ENCODE results near the gene PTPRG.

The PTPRG gene

GRCh38 chr3:62289922-62290321, 728.6 kb downstream of the PTPRG start:
- Histone ChIP-seq H3K4me3 (ENCODE audit: low read depth, low read length) (no peak overlapping the region), H3K27ac (ENCODE audit: low read depth, low read length) (no peak overlapping the region), H3K4me1 (ENCODE audit: control insufficient read depth, insufficient read depth, low read length) (peaks cover 5% of the 10 kb centered on the region; the same call in 1 of the 2 replicates), H3K36me3 (ENCODE audit: control insufficient read depth, insufficient read depth, low read length) (peaks cover 33% of the 10 kb centered on the region), H3K27me3 (ENCODE audit: control insufficient read depth, insufficient read depth, low read length) (no peaks in the 10 kb centered on the region), H3K9ac (ENCODE audit: low read length) (no peak overlapping the region), H3K9me3 (ENCODE audit: control insufficient read depth, insufficient read depth, low read depth, low read length) (no peaks in the 10 kb centered on the region)

GRCh38 chr3:62293051-62293780, 731.8 kb downstream of the PTPRG start:
- Histone ChIP-seq H3K9ac (ENCODE audit: low read length) (no peak overlapping the region), H3K4me3 (ENCODE audit: low read depth, low read length) (no peak overlapping the region), H3K9me3 (ENCODE audit: control insufficient read depth, insufficient read depth, low read depth, low read length) (no peaks in the 10 kb centered on the region), H3K4me1 (ENCODE audit: control insufficient read depth, insufficient read depth, low read length) (no peaks in the 10 kb centered on the region), H3K27me3 (ENCODE audit: control insufficient read depth, insufficient read depth, low read length) (no peaks in the 10 kb centered on the region), H3K27ac (ENCODE audit: low read depth, low read length) (no peak overlapping the region), H3K36me3 (ENCODE audit: control insufficient read depth, insufficient read depth, low read length) (peaks cover 31% of the 10 kb centered on the region)

DNA sequence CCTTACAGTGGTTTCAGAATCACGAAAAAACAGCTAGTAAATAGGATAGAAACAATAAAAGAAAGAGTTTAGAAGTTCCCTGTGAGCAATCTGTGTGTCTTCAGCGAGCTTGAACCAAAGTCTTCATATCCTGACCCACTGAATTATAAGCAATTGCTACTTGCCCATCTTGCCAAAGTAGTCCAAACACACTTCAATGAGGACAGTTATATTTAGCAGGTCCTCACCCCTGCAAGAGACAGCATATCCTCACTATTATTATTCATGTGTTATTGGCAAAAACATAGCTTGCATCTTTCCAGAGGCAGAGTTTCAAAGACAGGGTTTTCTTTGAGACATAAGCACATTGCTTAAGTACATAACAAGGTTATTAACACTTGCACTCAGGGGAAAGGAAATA, 734.2 kb downstream of the PTPRG start:
- Histone ChIP-seq H3K9ac (ENCODE audit: low read length) (no peak overlapping the region), H3K27ac (ENCODE audit: low read depth, low read length) (no peak overlapping the region), H3K4me1 (ENCODE audit: control insufficient read depth, insufficient read depth, low read length) (no peaks in the 10 kb centered on the region), H3K9me3 (ENCODE audit: control insufficient read depth, insufficient read depth, low read depth, low read length) (no peaks in the 10 kb centered on the region), H3K36me3 (ENCODE audit: control insufficient read depth, insufficient read depth, low read length) (peaks cover 24% of the 10 kb centered on the region), H3K4me3 (ENCODE audit: low read depth, low read length) (no peak overlapping the region), H3K27me3 (ENCODE audit: control insufficient read depth, insufficient read depth, low read length) (no peaks in the 10 kb centered on the region)

DNA sequence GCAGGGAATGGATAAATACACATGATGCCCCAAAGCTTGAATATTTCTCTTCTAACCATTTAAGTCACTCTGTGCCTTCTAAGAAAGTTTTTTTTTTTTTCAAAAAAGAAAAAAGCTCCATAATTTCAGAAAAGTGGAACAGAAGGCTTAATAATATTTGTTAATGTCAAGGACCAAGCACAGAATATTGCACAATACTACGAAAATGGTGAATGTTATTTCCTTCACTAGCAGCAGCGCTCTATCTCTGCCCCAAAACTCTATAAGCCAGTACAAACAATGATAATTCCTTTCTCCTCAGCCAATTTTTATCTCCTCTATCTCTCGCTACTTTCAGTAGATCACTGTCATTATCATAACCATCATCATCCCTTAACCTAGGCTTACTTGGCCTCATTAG, 739.2 kb downstream of the PTPRG start:
- H3K9me3 ChIP-seq (ENCODE audit: control insufficient read depth, insufficient read depth, low read depth, low read length): no peaks in the 10 kb centered on the region
- no peaks in the 10 kb centered on the region for H3K4me1 ChIP-seq (ENCODE audit: control insufficient read depth, insufficient read depth, low read length)
- H3K36me3 ChIP-seq (ENCODE audit: control insufficient read depth, insufficient read depth, low read length): peaks cover 3% of the 10 kb centered on the region
- H3K9ac ChIP-seq (ENCODE audit: low read length): no peak overlapping the region
- no peak overlapping the region for H3K4me3 ChIP-seq (ENCODE audit: low read depth, low read length)
- no peak overlapping the region for H3K27ac ChIP-seq (ENCODE audit: low read depth, low read length)
- no peaks in the 10 kb centered on the region for H3K27me3 ChIP-seq (ENCODE audit: control insufficient read depth, insufficient read depth, low read length)

GRCh38 chr3:62312201-62312600, 750.8 kb downstream of the PTPRG start:
- Histone ChIP-seq H3K27ac (ENCODE audit: low read depth, low read length) (no peak overlapping the region), H3K36me3 (ENCODE audit: control insufficient read depth, insufficient read depth, low read length) (no peaks in the 10 kb centered on the region), H3K4me3 (ENCODE audit: low read depth, low read length) (no peak overlapping the region), H3K9me3 (ENCODE audit: control insufficient read depth, insufficient read depth, low read depth, low read length) (no peaks in the 10 kb centered on the region), H3K4me1 (ENCODE audit: control insufficient read depth, insufficient read depth, low read length) (no peaks in the 10 kb centered on the region), H3K9ac (ENCODE audit: low read length) (no peak overlapping the region), H3K27me3 (ENCODE audit: control insufficient read depth, insufficient read depth, low read length) (no peaks in the 10 kb centered on the region)

DNA sequence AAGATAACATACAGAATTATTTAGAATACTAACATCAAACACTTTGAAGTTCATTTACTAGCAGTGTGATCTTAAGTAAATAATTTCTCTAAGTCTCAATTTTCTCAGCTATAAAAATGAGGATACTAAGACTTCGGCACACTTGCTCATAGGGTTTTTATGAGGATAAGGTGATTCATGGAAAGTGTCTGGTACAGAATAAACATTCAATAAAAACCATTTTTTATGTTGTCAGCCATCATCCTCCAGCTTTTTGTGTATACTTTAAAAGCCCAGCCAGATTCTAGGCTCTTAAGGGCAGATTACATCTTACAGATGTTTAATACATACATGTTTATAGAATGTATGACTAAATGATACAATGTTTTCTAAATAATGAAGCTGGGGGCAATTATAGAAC, 755.2 kb downstream of the PTPRG start:
- no peaks in the 10 kb centered on the region for H3K27me3 ChIP-seq (ENCODE audit: control insufficient read depth, insufficient read depth, low read length)
- H3K9ac ChIP-seq (ENCODE audit: low read length): no peak overlapping the region
- no peaks in the 10 kb centered on the region for H3K4me1 ChIP-seq (ENCODE audit: control insufficient read depth, insufficient read depth, low read length)
- peaks cover 7% of the 10 kb centered on the region for H3K9me3 ChIP-seq (ENCODE audit: control insufficient read depth, insufficient read depth, low read depth, low read length)
- 0 out of 2 replicates have a peak, but pooled peaks cover 4% of the 10 kb centered on the region for H3K36me3 ChIP-seq (ENCODE audit: control insufficient read depth, insufficient read depth, low read length)
- no peak overlapping the region for H3K4me3 ChIP-seq (ENCODE audit: low read depth, low read length)
- no peak overlapping the region for H3K27ac ChIP-seq (ENCODE audit: low read depth, low read length)

GRCh38 chr3:62318365-62318751, 757.0 kb downstream of the PTPRG start:
- Histone ChIP-seq H3K4me1 (ENCODE audit: control insufficient read depth, insufficient read depth, low read length) (no peaks in the 10 kb centered on the region), H3K9me3 (ENCODE audit: control insufficient read depth, insufficient read depth, low read depth, low read length) (peaks cover 7% of the 10 kb centered on the region), H3K27me3 (ENCODE audit: control insufficient read depth, insufficient read depth, low read length) (no peaks in the 10 kb centered on the region), H3K4me3 (ENCODE audit: low read depth, low read length) (peak overlapping the region; percentile 82), H3K27ac (ENCODE audit: low read depth, low read length) (peak overlapping the region; percentile 26; the same call in 1 of the 2 replicates), H3K9ac (ENCODE audit: low read length) (peak overlapping the region; percentile 79), H3K36me3 (ENCODE audit: control insufficient read depth, insufficient read depth, low read length) (0 out of 2 replicates have a peak, but pooled peaks cover 4% of the 10 kb centered on the region)

DNA sequence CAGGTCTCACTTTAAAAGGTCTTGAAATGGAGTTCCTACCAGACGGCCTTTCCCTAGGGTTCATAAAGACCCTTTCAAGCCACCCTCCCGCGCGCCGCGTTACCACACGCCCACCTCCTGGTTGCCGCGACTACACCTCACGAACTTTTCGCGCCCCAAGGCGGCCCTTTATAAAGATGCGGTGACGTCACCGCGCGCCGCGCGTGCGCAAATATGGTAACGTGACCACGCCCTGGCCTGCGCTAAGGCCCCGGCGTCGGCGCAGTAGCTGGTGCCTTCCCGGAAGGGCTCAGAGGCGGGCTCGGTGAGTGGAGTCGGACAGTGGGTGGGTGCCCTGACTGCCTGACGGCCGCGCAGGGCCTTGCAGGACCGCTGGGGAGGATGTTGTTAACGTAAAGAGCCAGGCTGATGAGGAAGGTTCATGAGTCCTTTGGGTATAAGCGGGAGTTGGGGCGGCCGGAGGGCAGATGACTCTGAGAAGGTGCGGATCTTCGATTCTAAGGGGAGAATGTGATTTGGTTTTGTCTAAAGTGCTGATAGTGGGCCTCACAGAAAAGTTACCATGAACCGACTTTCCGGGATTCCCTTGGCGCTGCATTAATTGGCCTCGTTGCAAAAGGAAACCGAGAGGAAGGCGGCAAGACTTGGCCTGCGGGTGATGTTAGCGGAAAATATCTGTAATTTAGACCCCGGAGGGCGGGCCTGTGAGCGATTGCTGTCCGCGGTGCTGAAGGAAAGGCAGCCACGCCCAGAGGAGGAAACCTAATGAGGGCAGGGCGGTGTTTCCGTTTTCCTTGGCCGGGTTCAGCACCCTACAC, 757.6 kb downstream of the PTPRG start:
- Histone ChIP-seq H3K27ac (ENCODE audit: low read depth, low read length) (peak overlapping the region; percentile 26; the same call in 1 of the 2 replicates), H3K4me3 (ENCODE audit: low read depth, low read length) (peak overlapping the region; percentile 82)

GRCh38 chr3:62319570-62320243, 758.3 kb downstream of the PTPRG start:
- peaks cover 7% of the 10 kb centered on the region for H3K9me3 ChIP-seq (ENCODE audit: control insufficient read depth, insufficient read depth, low read depth, low read length)
- 0 out of 2 replicates have a peak, but pooled peaks cover 4% of the 10 kb centered on the region for H3K36me3 ChIP-seq (ENCODE audit: control insufficient read depth, insufficient read depth, low read length)
- H3K4me3 ChIP-seq (ENCODE audit: low read depth, low read length): peak overlapping the region; percentile 82
- no peak overlapping the region for H3K9ac ChIP-seq (ENCODE audit: low read length)
- no peaks in the 10 kb centered on the region for H3K27me3 ChIP-seq (ENCODE audit: control insufficient read depth, insufficient read depth, low read length)
- no peaks in the 10 kb centered on the region for H3K4me1 ChIP-seq (ENCODE audit: control insufficient read depth, insufficient read depth, low read length)
- no peak overlapping the region for H3K27ac ChIP-seq (ENCODE audit: low read depth, low read length)

More for the DNA sequence above, 757.6 kb downstream of the PTPRG start:
- Histone ChIP-seq H3K4me1 (ENCODE audit: control insufficient read depth, insufficient read depth, low read length) (no peaks in the 10 kb centered on the region), H3K36me3 (ENCODE audit: control insufficient read depth, insufficient read depth, low read length) (0 out of 2 replicates have a peak, but pooled peaks cover 4% of the 10 kb centered on the region), H3K9me3 (ENCODE audit: control insufficient read depth, insufficient read depth, low read depth, low read length) (peaks cover 7% of the 10 kb centered on the region), H3K27me3 (ENCODE audit: control insufficient read depth, insufficient read depth, low read length) (no peaks in the 10 kb centered on the region), H3K9ac (ENCODE audit: low read length) (peak overlapping the region; percentile 79)

DNA sequence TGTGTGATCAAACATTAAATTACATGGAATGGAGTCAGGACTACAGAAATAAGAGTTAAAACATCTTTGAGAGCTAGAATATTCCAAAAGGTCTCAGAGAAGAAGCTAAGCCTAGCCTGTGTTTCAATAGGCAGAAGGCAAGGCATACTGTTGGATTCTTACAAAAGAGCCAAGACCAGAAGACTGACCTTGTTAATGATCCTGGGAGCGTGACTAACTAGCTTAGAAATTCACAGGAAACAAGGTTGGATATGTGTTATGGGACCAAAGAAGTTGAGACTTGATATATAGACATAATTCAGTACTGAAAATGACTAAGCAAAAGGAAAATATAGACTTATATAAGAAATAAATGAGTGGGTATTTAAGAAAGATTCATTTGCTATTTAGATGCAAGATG, 761.9 kb downstream of the PTPRG start:
- Histone ChIP-seq H3K27me3 (ENCODE audit: control insufficient read depth, insufficient read depth, low read length) (no peaks in the 10 kb centered on the region), H3K9ac (ENCODE audit: low read length) (no peak overlapping the region), H3K9me3 (ENCODE audit: control insufficient read depth, insufficient read depth, low read depth, low read length) (peaks cover 7% of the 10 kb centered on the region), H3K36me3 (ENCODE audit: control insufficient read depth, insufficient read depth, low read length) (0 out of 2 replicates have a peak, but pooled peaks cover 4% of the 10 kb centered on the region), H3K27ac (ENCODE audit: low read depth, low read length) (no peak overlapping the region), H3K4me3 (ENCODE audit: low read depth, low read length) (no peak overlapping the region), H3K4me1 (ENCODE audit: control insufficient read depth, insufficient read depth, low read length) (no peaks in the 10 kb centered on the region)

Data from HUES6 (cell line).